DOHH2 (cell line): ENCODE data around the gene ZSCAN21.

Experiments used
- H3F3A ChIP-seq: fragments of 200-600 bp; sonication (generic), shearing (Covaris generic); 2 replicates; pipeline ENCODE4 v1.6.0; 2016; ENCODE audit warnings: antibody characterized with exemption, mild to moderate bottlenecking; ENCODE audit not compliant: control insufficient read depth, insufficient read depth
- H3K27ac ChIP-seq: fragments of 200-600 bp; sonication (generic); 2 replicates; pipeline ENCODE4 v1.5.1; 2014; ENCODE audit warnings: low read depth, mild to moderate bottlenecking, low read length, moderate library complexity
- H3K27me3 ChIP-seq: fragments of 200-600 bp; sonication (generic); 2 replicates; pipeline ENCODE4 v1.6.1; 2014; ENCODE audit warnings: mild to moderate bottlenecking, low read length, mixed read lengths; ENCODE audit not compliant: control insufficient read depth
- H3K36me3 ChIP-seq: fragments of 200-600 bp; sonication (generic); 2 replicates; pipeline ENCODE4 v1.6.1; 2014; ENCODE audit warnings: mild to moderate bottlenecking, low read length, moderate library complexity, mixed read lengths; ENCODE audit not compliant: control insufficient read depth
- H3K4me1 ChIP-seq: fragments of 200-600 bp; sonication (generic); 2 replicates; pipeline ENCODE4 v1.6.1; 2014; ENCODE audit warnings: mild to moderate bottlenecking, low read length, mixed read lengths; ENCODE audit not compliant: control insufficient read depth
- H3K4me2 ChIP-seq: fragments of 200-600 bp; sonication (generic); 2 replicates; pipeline ENCODE4 v1.6.0; 2014; ENCODE audit warnings: mild to moderate bottlenecking, low read length, moderate library complexity
- H3K4me3 ChIP-seq: fragments of 200-600 bp; sonication (generic); 2 replicates; pipeline ENCODE4 v1.5.1; 2014; ENCODE audit warnings: mild to moderate bottlenecking, low read length, mixed read lengths
- H3K79me2 ChIP-seq: fragments of 200-600 bp; sonication (generic); 2 replicates; pipeline ENCODE4 v1.6.1; 2014; ENCODE audit warnings: mild to moderate bottlenecking, low read length, mixed read lengths; ENCODE audit not compliant: control insufficient read depth
- H3K9me2 ChIP-seq: fragments of 200-600 bp; sonication (generic); replicated peaks from 2 replicates; pipeline ENCODE4 v1.6.1; 2014; ENCODE audit warnings: mild to moderate bottlenecking, low read length, mixed read lengths; ENCODE audit not compliant: control insufficient read depth
- H3K9me3 ChIP-seq: fragments of 200-600 bp; sonication (generic); 2 replicates; pipeline ENCODE4 v1.6.1; 2014; ENCODE audit warnings: antibody characterized with exemption, low read length, mixed read lengths; ENCODE audit not compliant: control insufficient read depth, insufficient read depth
- H4K20me1 ChIP-seq: fragments of 200-600 bp; sonication (generic); 2 replicates; pipeline ENCODE4 v1.6.0; 2014; ENCODE audit warnings: low read depth, mild to moderate bottlenecking, antibody characterized with exemption, low read length, moderate library complexity; ENCODE audit not compliant: control insufficient read depth, insufficient read depth
- CTCF ChIP-seq: fragments of 200-600 bp; sonication (generic); IDR thresholded peaks from one replicate; pipeline ENCODE4 v1.5.1; 2014; ENCODE audit warnings: antibody characterized with exemption, mild to moderate bottlenecking, low read depth, low read length; ENCODE audit not compliant: poor library complexity, severe bottlenecking
- EZH2phosphoT487 ChIP-seq: fragments of 200-600 bp; sonication (generic); IDR thresholded peaks from 2 replicates; pipeline ENCODE4 v1.6.1; 2017; ENCODE audit warnings: borderline replicate concordance, mild to moderate bottlenecking, antibody characterized with exemption, low read length, moderate library complexity, mixed read lengths

The ZSCAN21 gene

GRCh38 chr7:100111914-100112313 is 62.3 kb downstream of the ZSCAN21 start:
- H3F3A ChIP-seq = no peaks in the 10 kb centered on the region
- H3K36me3 ChIP-seq = peaks cover 69% of the 10 kb centered on the region
- TF ChIP-seq CTCF (peak; percentile 42), EZH2phosphoT487 (no peak)
- no peaks in the 10 kb centered on the region for H3K79me2 ChIP-seq
- H4K20me1 ChIP-seq = no peaks in the 10 kb centered on the region
- H3K4me2 ChIP-seq = peak overlapping the region; percentile 30; the same call in 1 of the 2 replicates
- H3K4me1 ChIP-seq = peaks cover 11% of the 10 kb centered on the region
- no peak overlapping the region for H3K27ac ChIP-seq
- H3K4me3 ChIP-seq = no peak overlapping the region
- H3K9me2 ChIP-seq = no peaks in the 10 kb centered on the region
- no peaks in the 10 kb centered on the region for H3K27me3 ChIP-seq
- no peaks in the 10 kb centered on the region for H3K9me3 ChIP-seq
